HFFc6 (cell line): ENCODE measurements around the gene NOC4L. TPM values are rescaled to one million over a fixed set of nuclear protein-coding genes. Genes with fewer than 3 reads are reported as not detected.
A peak's percentile ranks its signal among the peaks of the same experiment; 100 is the strongest.

Experiments used
- DNase-seq: peaks from one replicate; pipeline ENCODE4 v3.0.0-alpha.2; 2018
- H3K27ac Mint-ChIP-seq: 2 replicates; pipeline ENCODE4 v1.8.0; 2020; ENCODE audit warnings: mild to moderate bottlenecking, mixed read lengths
- H3K27me3 Mint-ChIP-seq: 2 replicates; pipeline ENCODE4 v1.8.0; 2021; ENCODE audit warnings: mild to moderate bottlenecking, moderate library complexity, mixed read lengths; ENCODE audit not compliant: insufficient read depth
- H3K36me3 Mint-ChIP-seq: 2 replicates; pipeline ENCODE4 v1.8.0; 2021; ENCODE audit warnings: low read depth, mixed read lengths
- H3K4me1 Mint-ChIP-seq: 2 replicates; pipeline ENCODE4 v1.8.0; 2020; ENCODE audit warnings: low read depth, mixed read lengths
- H3K4me3 Mint-ChIP-seq: 2 replicates; pipeline ENCODE4 v1.8.0; 2020; ENCODE audit warnings: mild to moderate bottlenecking, moderate library complexity, mixed read lengths
- H3K9me3 Mint-ChIP-seq: 2 replicates; pipeline ENCODE4 v1.8.0; 2020; ENCODE audit warnings: mild to moderate bottlenecking, mixed read lengths
- total RNA-seq, 6 experiments: library from RNA; stranded (reverse); fragmentation: NEBNext Ultra II Directional; extraction: Animal tissue kit (Norgen Biotek cat#: 25700); gene quantifications; 2 replicates in 1 of 6; 3 replicates in 5 of 6; pipeline ENCODE4 v1.2.3, GENCODE V29; 2021
- TF ChIP-seq, protein P1 (sequence below): fragments of 200-600 bp; sonication (generic); IDR thresholded peaks from 2 replicates; pipeline ENCODE4 v1.5.0; 2021; ENCODE audit warnings: antibody characterized with exemption, mild to moderate bottlenecking

Gene NOC4L
- total RNA-seq, 6 experiments from 2014 or later, result 25.8 to 33.5 (median 31.3) TPM

DNA sequence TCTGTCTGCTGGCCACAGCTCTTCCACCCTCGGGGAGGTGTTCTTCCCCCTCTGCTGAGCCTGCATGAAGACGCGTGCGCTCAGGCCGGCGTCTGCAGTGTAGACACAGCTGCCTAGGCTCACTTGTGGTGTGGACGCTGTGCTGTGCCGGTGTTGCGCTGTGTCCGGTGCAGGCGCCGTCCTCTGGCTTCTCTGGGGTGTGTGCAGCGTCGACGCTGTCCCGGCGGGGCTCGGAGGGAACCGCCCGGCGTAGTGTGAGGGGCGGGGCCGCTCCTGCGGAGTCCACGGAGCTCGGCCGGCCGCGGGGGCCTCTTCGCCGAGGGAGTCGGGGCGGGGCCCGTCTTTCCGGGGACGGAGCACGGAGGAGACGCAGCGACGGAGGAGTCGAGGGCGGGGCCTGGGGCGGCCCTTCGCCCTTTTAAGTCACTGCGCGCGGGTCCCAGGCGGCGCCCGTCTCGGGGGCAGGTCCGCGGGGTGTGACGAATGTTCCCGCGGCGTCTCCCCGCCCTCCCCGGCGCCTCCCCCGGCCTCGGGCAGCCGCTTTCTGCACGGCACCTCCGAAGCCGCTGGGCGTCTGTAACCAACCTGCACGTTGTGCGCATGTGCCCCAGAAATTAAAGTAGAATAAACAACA, 45.2 kb downstream of the NOC4L start:
- Mint-ChIP-seq H3K9me3 (peaks cover 17% of the 10 kb centered on the region), H3K4me3 (peak overlapping the region; percentile 95), H3K27me3 (peaks cover 11% of the 10 kb centered on the region), H3K27ac (peak overlapping the region; percentile 74), H3K4me1 (peaks cover 7% of the 10 kb centered on the region), H3K36me3 (peaks cover 12% of the 10 kb centered on the region)
- TF ChIP-seq, protein P1, sequence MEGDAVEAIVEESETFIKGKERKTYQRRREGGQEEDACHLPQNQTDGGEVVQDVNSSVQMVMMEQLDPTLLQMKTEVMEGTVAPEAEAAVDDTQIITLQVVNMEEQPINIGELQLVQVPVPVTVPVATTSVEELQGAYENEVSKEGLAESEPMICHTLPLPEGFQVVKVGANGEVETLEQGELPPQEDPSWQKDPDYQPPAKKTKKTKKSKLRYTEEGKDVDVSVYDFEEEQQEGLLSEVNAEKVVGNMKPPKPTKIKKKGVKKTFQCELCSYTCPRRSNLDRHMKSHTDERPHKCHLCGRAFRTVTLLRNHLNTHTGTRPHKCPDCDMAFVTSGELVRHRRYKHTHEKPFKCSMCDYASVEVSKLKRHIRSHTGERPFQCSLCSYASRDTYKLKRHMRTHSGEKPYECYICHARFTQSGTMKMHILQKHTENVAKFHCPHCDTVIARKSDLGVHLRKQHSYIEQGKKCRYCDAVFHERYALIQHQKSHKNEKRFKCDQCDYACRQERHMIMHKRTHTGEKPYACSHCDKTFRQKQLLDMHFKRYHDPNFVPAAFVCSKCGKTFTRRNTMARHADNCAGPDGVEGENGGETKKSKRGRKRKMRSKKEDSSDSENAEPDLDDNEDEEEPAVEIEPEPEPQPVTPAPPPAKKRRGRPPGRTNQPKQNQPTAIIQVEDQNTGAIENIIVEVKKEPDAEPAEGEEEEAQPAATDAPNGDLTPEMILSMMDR, result peak; percentile 9; the same call in 1 of the 2 replicates
- peak; percentile 89 for DNase-seq

DNA sequence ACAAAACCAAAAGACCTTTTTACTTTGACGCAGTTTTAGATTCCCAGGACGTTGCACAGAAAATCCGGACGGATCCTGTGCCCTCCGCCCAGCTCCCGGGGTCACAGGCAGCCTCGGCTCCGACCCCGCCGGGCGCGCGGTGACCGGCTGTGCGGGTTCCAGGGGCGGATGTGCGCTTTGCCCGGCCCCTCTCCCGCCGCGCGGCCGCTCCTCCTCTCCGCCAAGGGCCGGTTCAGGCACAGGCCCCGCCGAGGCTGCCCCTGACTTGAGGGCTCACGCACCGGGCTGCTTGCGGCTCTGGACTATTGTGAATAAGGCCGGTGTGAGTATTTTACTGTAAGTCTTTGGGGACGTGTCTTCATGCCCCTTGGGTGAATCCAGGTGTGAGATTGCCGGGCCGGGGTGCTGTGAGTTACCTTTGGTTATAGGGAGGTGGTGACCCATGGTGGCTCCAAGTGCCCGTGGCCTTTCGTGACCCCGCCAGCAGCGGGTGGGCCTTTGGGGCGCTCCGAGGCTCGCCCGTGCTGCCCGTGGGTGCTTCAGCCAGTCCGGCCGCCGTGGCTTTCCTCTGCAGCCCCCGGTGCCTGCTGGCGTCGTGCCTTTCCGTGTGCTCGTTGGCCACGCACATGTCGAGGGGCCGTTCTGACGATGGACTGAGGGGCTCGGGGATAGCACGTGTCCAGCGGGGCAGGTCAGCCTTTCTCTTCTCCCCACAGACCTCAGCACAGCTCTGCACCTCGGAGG, 45.9 kb downstream of the NOC4L start:
- peak overlapping the region; percentile 95 for H3K4me3 Mint-ChIP-seq
- no peak for DNase-seq
- TF ChIP-seq, protein P1, result no peak
- H3K36me3 Mint-ChIP-seq, result peaks cover 12% of the 10 kb centered on the region
- peaks cover 7% of the 10 kb centered on the region for H3K4me1 Mint-ChIP-seq
- H3K27ac Mint-ChIP-seq, result peak overlapping the region; percentile 56; the same call in 1 of the 2 replicates
- H3K9me3 Mint-ChIP-seq, result peaks cover 22% of the 10 kb centered on the region
- H3K27me3 Mint-ChIP-seq, result peaks cover 7% of the 10 kb centered on the region

- Mint-ChIP-seq H3K4me3 (no peak overlapping the region; the same call in 1 of the 2 replicates), H3K36me3 (peaks cover 12% of the 10 kb centered on the region), H3K27me3 (peaks cover 2% of the 10 kb centered on the region), H3K9me3 (peaks cover 22% of the 10 kb centered on the region), H3K27ac (no peak overlapping the region), H3K4me1 (peaks cover 7% of the 10 kb centered on the region)
- TF ChIP-seq, protein P1, result no peak
- DNase-seq, result no peak
Measured at GRCh38 chr12:132190834-132191500, 46.7 kb downstream of the NOC4L start.

DNA sequence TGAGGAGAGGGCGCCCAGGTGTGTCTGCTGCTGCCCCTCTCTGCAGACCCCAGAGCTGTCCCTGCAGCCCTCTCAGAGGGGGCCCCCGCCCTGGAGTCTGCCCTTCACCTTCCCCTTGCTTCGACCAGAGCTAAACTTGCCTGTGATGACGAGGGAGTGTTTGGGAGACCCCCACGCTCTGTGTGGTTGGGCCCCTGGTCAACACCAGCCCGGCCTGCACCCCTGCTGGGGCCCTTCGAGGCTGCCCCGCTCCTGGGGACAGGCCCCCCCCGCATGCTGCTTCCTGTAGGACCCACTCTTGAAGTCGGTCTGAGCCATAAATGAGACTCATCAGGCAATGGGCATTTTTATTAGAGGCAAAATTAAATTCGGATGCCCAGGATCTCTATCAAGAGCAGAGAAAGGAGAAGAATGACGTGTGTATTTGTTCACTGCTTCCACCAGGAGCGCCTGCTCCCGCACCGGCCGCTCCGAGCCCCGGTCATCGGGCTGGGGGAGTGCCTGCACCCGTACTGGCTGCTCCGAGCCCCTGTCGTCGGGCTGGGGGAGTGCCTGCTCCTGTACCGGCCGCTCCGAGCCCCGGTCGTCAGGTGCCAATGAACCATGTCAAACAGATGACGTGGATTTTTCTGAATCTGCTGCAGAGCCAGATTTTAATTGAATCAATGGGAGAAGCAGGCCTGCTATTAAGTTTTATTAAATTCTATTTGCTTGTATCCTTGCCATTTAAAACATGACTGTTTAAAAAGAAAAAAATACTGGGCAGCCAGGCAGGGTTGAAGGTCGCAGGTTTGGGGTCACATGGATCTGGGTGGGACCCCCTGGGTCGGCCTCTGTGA, 47.7 kb downstream of the NOC4L start:
- Mint-ChIP-seq H3K27me3 (peaks cover 2% of the 10 kb centered on the region), H3K27ac (no peak overlapping the region), H3K4me1 (peaks cover 7% of the 10 kb centered on the region), H3K36me3 (peaks cover 12% of the 10 kb centered on the region), H3K9me3 (peaks cover 22% of the 10 kb centered on the region), H3K4me3 (no peak overlapping the region)
- TF ChIP-seq, protein P1, result no peak
- no peak for DNase-seq

GRCh38 chr12:132194056-132194455, 49.8 kb downstream of the NOC4L start:
- TF ChIP-seq, protein P1, result peak; percentile 77
- Mint-ChIP-seq H3K27ac (no peak overlapping the region), H3K36me3 (peaks cover 12% of the 10 kb centered on the region), H3K4me3 (no peak overlapping the region), H3K27me3 (peaks cover 2% of the 10 kb centered on the region), H3K9me3 (peaks cover 22% of the 10 kb centered on the region), H3K4me1 (peaks cover 5% of the 10 kb centered on the region)
- DNase-seq, result no peak
